Measurements from ENCODE around the gene PROB1. TPM values are rescaled to one million over a fixed set of nuclear protein-coding genes. Genes with fewer than 3 reads are reported as not detected.

Gene PROB1
- total RNA-seq, 1 donor from 2014 or later, result 5.5 TPM

GRCh38 chr5:139343476-139343875 lies 51.4 kb downstream of the PROB1 start:
- intact Hi-C loops (cut with micrococcal nuclease), result loop anchor here (5.0 kb wide), 3 partner anchors 71 to 764 kb away; partner anchors contain the start of gene SIL1

GRCh38 chr5:139342423-139342723 lies 52.5 kb downstream of the PROB1 start:
- intact Hi-C loops (cut with micrococcal nuclease), result loop anchor here (1.0 to 5.0 kb wide), 4 partner anchors 70 to 765 kb away; partner anchors contain the start of genes SIL1 and UBE2D2

- intact Hi-C loops (cut with micrococcal nuclease), result loop anchor here (1.0 to 5.0 kb wide), 8 partner anchors 49 to 799 kb away; partner anchors contain the start of genes ETF1, HSPA9, MATR3 and SIL1
These were observed 53.0 kb downstream of the PROB1 start, which contains the start of gene PAIP2 for GRCh38 chr5:139341689-139342422. PAIP2 (plus strand) TSS chr5:139341854; CDS start chr5:139363785, 21,931 bp downstream.

GRCh38 chr5:139341187-139341688 lies 53.7 kb downstream of the PROB1 start:
- intact Hi-C loops (cut with micrococcal nuclease), result loop anchor here (1.0 to 5.0 kb wide), 7 partner anchors 48 to 798 kb away; partner anchors contain the start of genes ETF1, HSPA9, MATR3 and SIL1

Other genes starting within 250 kb of the PROB1 start
- 18.7 and 21.6 TPM in 2 replicates for gene SIL1, start 196.7 kb downstream of the PROB1 start, total RNA-seq
- 210 and 247 TPM in 2 replicates for gene MATR3, start 101.4 kb downstream of the PROB1 start, total RNA-seq
- gene PAIP2, start 53.2 kb downstream of the PROB1 start, total RNA-seq, result 77.0 and 82.6 TPM in 2 replicates
- gene SLC23A1, start 11.8 kb downstream of the PROB1 start, total RNA-seq, result 5.2 and 6.0 TPM in 2 replicates
- 61.8 and 65.3 TPM in 2 replicates for gene MZB1, start 5.2 kb downstream of the PROB1 start, total RNA-seq
- 7.1 and 8.6 TPM in 2 replicates for gene SPATA24, start 9.0 kb upstream of the PROB1 start, total RNA-seq
- 9.3 and 9.8 TPM in 2 replicates for gene DNAJC18, start 44.4 kb upstream of the PROB1 start, total RNA-seq
- gene ECSCR, start 67.6 kb upstream of the PROB1 start, total RNA-seq, result 1.1 and 1.6 TPM in 2 replicates
- gene SMIM33, start 75.9 kb upstream of the PROB1 start, total RNA-seq, result 0.59 and 0.80 TPM in 2 replicates
- 203 and 216 TPM in 2 replicates for gene STING1, start 87.7 kb upstream of the PROB1 start, total RNA-seq
- 228 and 245 TPM in 2 replicates for gene UBE2D2, start 166.2 kb upstream of the PROB1 start, total RNA-seq

Measured in T-helper 2 cell treated with Interferon-gamma antibody and Interleukin-4, amounts not matched to agents 100 ng/mL and 5 ng/mL, for 36 hours (primary cell).